ENCODE results near the gene PRDM16. TPM values are rescaled to one million over a fixed set of nuclear protein-coding genes. Genes with fewer than 3 reads are reported as not detected.

PRDM16 gene
- total RNA-seq, 1 donor from 2014 or later: 84.2 TPM

DNA sequence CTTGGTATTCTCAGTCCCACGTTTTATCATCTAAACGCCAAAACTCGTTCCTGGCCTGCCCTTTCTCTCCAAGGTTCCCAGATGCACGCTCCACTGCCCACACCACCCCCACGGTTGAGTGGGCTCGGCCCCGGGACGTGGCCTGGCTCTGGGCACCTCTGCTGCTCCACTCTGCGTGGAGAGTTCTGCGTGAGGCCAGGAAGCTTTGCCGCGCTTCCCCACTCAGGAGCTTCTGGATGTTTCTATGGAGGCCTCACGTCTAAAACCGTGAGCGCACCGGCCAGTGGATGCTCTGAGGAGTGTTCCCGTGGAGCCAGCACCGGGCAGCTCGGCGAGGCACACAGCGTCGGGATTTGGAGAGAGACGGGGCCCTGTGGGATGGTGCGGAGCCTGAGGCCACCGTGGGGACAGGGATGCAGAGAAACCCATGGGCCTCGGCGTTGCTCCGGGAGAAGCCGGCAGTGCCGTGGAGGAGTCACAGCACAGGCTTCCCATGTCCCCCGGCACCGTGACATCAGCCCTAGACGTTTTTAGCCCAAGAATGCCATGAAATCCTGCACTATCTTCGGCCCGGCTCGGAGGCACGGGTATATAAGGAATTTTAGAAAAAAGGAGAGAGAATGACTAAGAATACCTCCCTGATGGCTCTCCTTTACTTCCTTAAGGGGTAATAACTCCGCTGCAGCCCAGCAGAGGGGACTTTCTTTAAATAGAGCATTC is 125.9 kb downstream of the PRDM16 start:
- H3K27ac ChIP-seq: peak overlapping the region; percentile 99 to 100
- no peaks in the 10 kb centered on the region for H3K27me3 ChIP-seq
- H3K9me3 ChIP-seq: no peaks in the 10 kb centered on the region
- intact Hi-C loops (cut with DNase I): loop anchor here (1.0 to 5.0 kb wide), 5 partner anchors 9 to 197 kb away; no protein-coding TSS in a partner anchor
- DNase-seq (ENCODE audit: low spot score in 2 of 2): peak; percentile 59 to 95
- peak overlapping the region in 1 of 2 donors; percentile 46 for H3K4me3 ChIP-seq
- H3K4me1 ChIP-seq: peaks cover 53 to 94% of the 10 kb centered on the region in 2 donors
- H3K36me3 ChIP-seq: no peaks in the 10 kb centered on the region
- TF ChIP-seq, protein P1, sequence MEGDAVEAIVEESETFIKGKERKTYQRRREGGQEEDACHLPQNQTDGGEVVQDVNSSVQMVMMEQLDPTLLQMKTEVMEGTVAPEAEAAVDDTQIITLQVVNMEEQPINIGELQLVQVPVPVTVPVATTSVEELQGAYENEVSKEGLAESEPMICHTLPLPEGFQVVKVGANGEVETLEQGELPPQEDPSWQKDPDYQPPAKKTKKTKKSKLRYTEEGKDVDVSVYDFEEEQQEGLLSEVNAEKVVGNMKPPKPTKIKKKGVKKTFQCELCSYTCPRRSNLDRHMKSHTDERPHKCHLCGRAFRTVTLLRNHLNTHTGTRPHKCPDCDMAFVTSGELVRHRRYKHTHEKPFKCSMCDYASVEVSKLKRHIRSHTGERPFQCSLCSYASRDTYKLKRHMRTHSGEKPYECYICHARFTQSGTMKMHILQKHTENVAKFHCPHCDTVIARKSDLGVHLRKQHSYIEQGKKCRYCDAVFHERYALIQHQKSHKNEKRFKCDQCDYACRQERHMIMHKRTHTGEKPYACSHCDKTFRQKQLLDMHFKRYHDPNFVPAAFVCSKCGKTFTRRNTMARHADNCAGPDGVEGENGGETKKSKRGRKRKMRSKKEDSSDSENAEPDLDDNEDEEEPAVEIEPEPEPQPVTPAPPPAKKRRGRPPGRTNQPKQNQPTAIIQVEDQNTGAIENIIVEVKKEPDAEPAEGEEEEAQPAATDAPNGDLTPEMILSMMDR (IDR thresholded peaks at IDR 0.05): peak in 1 of 3 experiments; percentile 5

DNA sequence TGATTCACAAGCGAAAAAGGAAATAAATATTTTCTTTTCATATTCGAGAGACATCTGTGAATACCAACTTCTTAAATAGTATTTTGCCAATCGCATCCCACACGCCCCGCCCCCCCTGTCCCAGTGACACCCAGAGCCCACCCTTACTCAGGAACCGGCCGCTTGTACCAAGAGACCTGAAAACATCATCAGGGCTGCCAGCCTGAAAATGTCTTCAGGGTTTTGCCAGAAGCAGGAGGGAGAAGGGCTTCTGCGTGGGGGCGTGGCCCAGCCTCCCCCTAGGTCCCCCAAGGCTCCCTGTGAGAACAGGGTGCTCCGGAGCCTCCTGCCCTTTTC is 126.4 kb downstream of the PRDM16 start:
- intact Hi-C loops (cut with DNase I): loop anchor here (1.0 to 5.0 kb wide), 4 partner anchors 9 to 197 kb away; no protein-coding TSS in a partner anchor
- Histone ChIP-seq H3K27ac (peak overlapping the region; percentile 99 to 100), H3K36me3 (no peaks in the 10 kb centered on the region), H3K4me3 (no peak overlapping the region), H3K9me3 (no peaks in the 10 kb centered on the region), H3K4me1 (peaks cover 53 to 89% of the 10 kb centered on the region in 2 donors), H3K27me3 (no peaks in the 10 kb centered on the region)
- peak; percentile 66 to 91 for DNase-seq (ENCODE audit: low spot score in 2 of 2)
- TF ChIP-seq, protein P1 (IDR thresholded peaks at IDR 0.05): peak in 1 of 3 experiments; percentile 3

DNA sequence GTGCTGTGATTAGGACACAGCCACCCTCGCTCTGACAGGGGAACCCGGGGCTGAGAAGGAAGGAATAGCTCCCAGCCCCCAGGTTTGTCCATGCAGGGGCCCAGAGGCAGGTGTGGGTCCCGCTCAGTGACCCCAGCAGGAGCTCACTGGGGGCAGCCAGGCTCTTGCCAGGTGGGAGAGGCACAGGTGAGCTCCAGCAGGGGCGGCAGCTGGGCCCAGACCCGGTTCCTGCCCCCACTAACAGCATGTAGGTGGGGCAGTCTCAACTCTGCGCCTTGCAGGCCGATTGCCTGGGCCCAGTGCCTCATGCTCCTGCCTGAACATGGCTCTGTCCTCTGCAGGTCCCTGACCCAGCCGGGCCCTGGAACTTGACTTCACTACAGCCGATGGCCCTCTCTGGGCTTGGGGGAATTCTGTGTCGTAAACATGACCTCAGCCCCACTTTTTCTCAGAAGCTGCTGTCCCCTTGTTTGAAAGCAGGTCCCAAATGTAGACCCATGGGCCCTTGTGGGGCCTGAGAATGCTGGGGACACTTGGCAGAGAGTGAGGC is 127.0 kb downstream of the PRDM16 start:
- TF ChIP-seq, protein P1 (IDR thresholded peaks at IDR 0.05): no peak
- Histone ChIP-seq H3K9me3 (no peaks in the 10 kb centered on the region), H3K4me3 (no peak overlapping the region), H3K27me3 (no peaks in the 10 kb centered on the region), H3K36me3 (no peaks in the 10 kb centered on the region), H3K4me1 (peaks cover 53 to 83% of the 10 kb centered on the region in 2 donors), H3K27ac (peak overlapping the region; percentile 99 to 100)
- intact Hi-C loops (cut with DNase I): loop anchor here (1.0 to 5.0 kb wide), 4 partner anchors 10 to 196 kb away; no protein-coding TSS in a partner anchor
- no peak for DNase-seq (ENCODE audit: low spot score in 2 of 2)

DNA sequence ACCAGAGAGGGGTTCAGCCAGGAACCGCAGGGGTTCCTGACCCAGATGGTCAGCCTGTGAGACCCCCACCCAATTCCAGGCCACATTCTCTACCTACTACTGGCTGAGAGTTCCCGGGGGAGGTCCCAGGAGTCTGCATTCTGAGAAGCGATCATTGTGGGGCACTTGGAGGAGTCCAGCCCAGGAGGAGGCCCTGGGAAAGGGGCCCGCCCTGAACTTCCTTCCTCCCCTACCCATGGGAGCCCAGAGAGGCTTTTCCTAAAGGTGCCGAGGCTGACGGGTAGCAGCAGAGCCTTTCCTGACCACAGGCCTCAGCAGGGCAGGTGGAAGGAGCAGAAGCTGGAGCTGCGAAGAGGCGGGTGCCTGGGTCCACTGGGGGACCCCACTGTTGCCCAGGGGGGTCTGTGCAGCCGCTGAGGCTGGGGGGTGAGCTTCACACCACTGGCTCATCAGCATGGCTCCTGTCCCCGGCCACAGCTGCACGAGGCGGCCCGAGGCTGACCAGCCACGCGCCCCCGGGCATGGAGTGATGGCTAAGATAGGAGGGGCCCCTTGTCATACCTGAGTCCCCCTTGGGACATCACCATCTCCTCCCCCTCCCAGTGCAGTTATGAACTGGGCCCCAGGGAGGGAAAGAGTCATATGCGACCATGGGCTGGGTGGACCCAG is 127.7 kb downstream of the PRDM16 start:
- H3K36me3 ChIP-seq: no peaks in the 10 kb centered on the region
- H3K9me3 ChIP-seq: no peaks in the 10 kb centered on the region
- TF ChIP-seq, protein P1 (IDR thresholded peaks at IDR 0.05): no peak
- no peak for DNase-seq (ENCODE audit: low spot score in 2 of 2)
- no peaks in the 10 kb centered on the region for H3K27me3 ChIP-seq
- peak overlapping the region; percentile 99 to 100 for H3K27ac ChIP-seq
- intact Hi-C loops (cut with DNase I): loop anchor here (5.0 kb wide), 2 partner anchors 46 to 196 kb away; no protein-coding TSS in a partner anchor
- no peak overlapping the region for H3K4me3 ChIP-seq
- H3K4me1 ChIP-seq: peaks cover 53 to 82% of the 10 kb centered on the region in 2 donors

DNA sequence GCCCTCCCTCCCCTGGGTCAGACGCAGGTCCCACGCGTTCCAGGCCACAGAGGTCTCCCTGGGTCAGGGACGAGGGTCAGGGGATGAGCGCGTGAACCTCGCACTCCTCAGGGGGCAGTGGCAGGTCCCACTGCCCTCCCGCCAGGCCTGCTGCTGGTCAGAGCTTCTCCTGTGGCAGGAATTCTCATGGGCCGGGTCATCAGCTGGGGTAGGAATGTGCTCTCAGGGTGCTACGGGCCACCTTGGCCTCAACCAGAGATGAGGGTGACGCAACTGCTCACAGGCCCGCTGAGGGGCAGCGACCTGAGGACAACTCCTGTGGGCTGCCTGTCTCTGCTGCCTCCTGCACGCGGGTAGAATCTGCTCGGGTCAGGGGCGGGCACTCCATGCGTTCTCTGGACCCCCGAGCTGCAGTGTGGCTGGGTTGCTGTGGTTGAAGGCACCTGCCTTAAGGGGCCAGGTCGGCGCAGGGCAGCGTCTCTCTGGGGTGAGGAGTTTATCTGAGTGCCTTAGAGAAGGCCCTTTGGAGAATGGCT is 128.8 kb downstream of the PRDM16 start:
- TF ChIP-seq, protein P1 (IDR thresholded peaks at IDR 0.05): no peak
- Histone ChIP-seq H3K9me3 (no peaks in the 10 kb centered on the region), H3K36me3 (no peaks in the 10 kb centered on the region), H3K27ac (peak overlapping the region; percentile 99 to 100), H3K4me1 (peaks cover 46 to 70% of the 10 kb centered on the region in 2 donors), H3K4me3 (no peak overlapping the region), H3K27me3 (no peaks in the 10 kb centered on the region)
- DNase-seq (ENCODE audit: low spot score in 2 of 2): no peak
- intact Hi-C loops (cut with DNase I): loop anchor here (5.0 kb wide), 2 partner anchors 44 to 194 kb away; no protein-coding TSS in a partner anchor

Measured in ascending aorta (tissue), 2 donors.